GM12878 (cell line): Measurements from ENCODE around the gene TRIM37. TPM values are rescaled to one million over a fixed set of nuclear protein-coding genes. Genes with fewer than 3 reads are reported as not detected.

Experiments
- CBX3 ChIP-seq: fragments of 200-600 bp; sonication (generic); IDR thresholded peaks from 2 replicates; pipeline ENCODE4 v1.6.1; 2016; ENCODE audit warnings: low read depth, borderline replicate concordance
- EGR1 ChIP-seq, 2 experiments: IDR thresholded peaks; 1 replicate in 1 of 2; 2 replicates in 1 of 2; pipeline ENCODE4 v1.6.1; 2011 to 2012; ENCODE audit warnings: low read depth in 2 of 2, low read length in 2 of 2, borderline replicate concordance in 1 of 2, mild to moderate bottlenecking in 1 of 2, moderate library complexity in 1 of 2
- HDAC2 ChIP-seq: fragments of 200-600 bp; sonication (generic); IDR thresholded peaks from 2 replicates; pipeline ENCODE4 v1.6.1; 2017
- LARP7 ChIP-seq: fragments of 450-650 bp; IDR thresholded peaks from 2 replicates; pipeline ENCODE4 v1.6.1; 2017; ENCODE audit warnings: mild to moderate bottlenecking
- MTA2 ChIP-seq: fragments of 450-650 bp; IDR thresholded peaks from 2 replicates; pipeline ENCODE4 v1.6.1; 2016; ENCODE audit warnings: low read depth, mild to moderate bottlenecking, moderate library complexity
- NFYA ChIP-seq: IDR thresholded peaks from 2 replicates; pipeline ENCODE4 v1.6.1; 2011; ENCODE audit warnings: low read depth, mild to moderate bottlenecking, low read length, improper control_type of control experiment, borderline replicate concordance
- NFYB ChIP-seq: IDR thresholded peaks from 2 replicates; pipeline ENCODE4 v1.6.1; 2011; ENCODE audit warnings: low read depth, mild to moderate bottlenecking, low read length, improper control_type of control experiment, moderate library complexity; ENCODE audit not compliant: insufficient read depth
- NR2F1 ChIP-seq: fragments of 450-650 bp; conservative IDR thresholded peaks from 2 replicates; pipeline ENCODE4 v1.6.1; 2017; ENCODE audit warnings: mild to moderate bottlenecking
- NRF1 ChIP-seq: conservative IDR thresholded peaks from 2 replicates; pipeline ENCODE4 v1.6.1; 2011; ENCODE audit warnings: mild to moderate bottlenecking, low read depth, low read length, improper control_type of control experiment
- SREBF1 ChIP-seq: IDR thresholded peaks from 2 replicates; pipeline ENCODE4 v1.6.1; 2012; ENCODE audit warnings: mild to moderate bottlenecking, low read length
- SUPT20H ChIP-seq: IDR thresholded peaks from 2 replicates; pipeline ENCODE4 v1.6.1; 2011; ENCODE audit warnings: low read depth, mild to moderate bottlenecking, low read length, moderate library complexity, borderline replicate concordance; ENCODE audit not compliant: control insufficient read depth
- YBX1 ChIP-seq: fragments of 450-650 bp; IDR thresholded peaks from 2 replicates; pipeline ENCODE4 v1.6.1; 2016; ENCODE audit warnings: antibody characterized with exemption
- ZNF24 ChIP-seq: fragments of 450-650 bp; IDR thresholded peaks from 2 replicates; pipeline ENCODE4 v1.6.1; 2017; ENCODE audit warnings: antibody characterized with exemption, mild to moderate bottlenecking
- polyA plus RNA-seq, 11 experiments: library from polyadenylated mRNA; depleted of rRNA in 4 of 11; unstranded in 6 of 11; stranded (reverse) in 5 of 11; fragments of >200 nt; fragmentation: Nextera tagmentation in 4 of 11; fragmentation: Illumina TruSeq in 1 of 11; extraction: Ambion mirVana in 4 of 11; extraction: Trizol in 1 of 11; gene quantifications; 1 replicate in 1 of 11; 2 replicates in 10 of 11; pipeline versions ENCODE4 v1.2.1 to v1.2.3, GENCODE V29; 2011 to 2016; ENCODE audit warnings: inconsistent platforms in 2 of 11, missing spikeins in 2 of 11, low read depth in 1 of 11
- total RNA-seq, 4 experiments: library from RNA; depleted of rRNA in 3 of 4; stranded (reverse); fragments of >200 nt in 3 of 4; fragmentation: Illumina TruSeq in 1 of 4; extraction: Trizol in 1 of 4; gene quantifications; 2 replicates each; pipeline versions ENCODE4 v1.2.1 to v1.2.3, GENCODE V29; 2013 to 2021
- TF ChIP-seq, protein P1 (sequence below): IDR thresholded peaks from 2 replicates; pipeline ENCODE4 v1.6.1; 2012; ENCODE audit warnings: mild to moderate bottlenecking, low read depth, low read length
- TF ChIP-seq, protein P2 (sequence below): fragments of 450-650 bp; conservative IDR thresholded peaks from 2 replicates; pipeline ENCODE4 v1.6.1; 2017; ENCODE audit warnings: mild to moderate bottlenecking, moderate library complexity
- TF ChIP-seq, protein P3 (sequence below): IDR thresholded peaks from 2 replicates; pipeline ENCODE4 v1.6.1; 2011; ENCODE audit warnings: mild to moderate bottlenecking, low read depth, low read length, moderate library complexity; ENCODE audit not compliant: insufficient replicate concordance
- TF ChIP-seq, protein P4 (sequence below): IDR thresholded peaks from 2 replicates; pipeline ENCODE4 v1.6.1; 2012; ENCODE audit warnings: improper control_type of control experiment, low read depth, low read length; ENCODE audit not compliant: insufficient replicate concordance

TRIM37 gene
- total and polyA plus RNA-seq, 10 of the 15 experiments (the other 5 are each of a cell fraction or from before 2014, with no cell fraction given) = 4.8 to 20.6 (median 18.1) TPM

DNA sequence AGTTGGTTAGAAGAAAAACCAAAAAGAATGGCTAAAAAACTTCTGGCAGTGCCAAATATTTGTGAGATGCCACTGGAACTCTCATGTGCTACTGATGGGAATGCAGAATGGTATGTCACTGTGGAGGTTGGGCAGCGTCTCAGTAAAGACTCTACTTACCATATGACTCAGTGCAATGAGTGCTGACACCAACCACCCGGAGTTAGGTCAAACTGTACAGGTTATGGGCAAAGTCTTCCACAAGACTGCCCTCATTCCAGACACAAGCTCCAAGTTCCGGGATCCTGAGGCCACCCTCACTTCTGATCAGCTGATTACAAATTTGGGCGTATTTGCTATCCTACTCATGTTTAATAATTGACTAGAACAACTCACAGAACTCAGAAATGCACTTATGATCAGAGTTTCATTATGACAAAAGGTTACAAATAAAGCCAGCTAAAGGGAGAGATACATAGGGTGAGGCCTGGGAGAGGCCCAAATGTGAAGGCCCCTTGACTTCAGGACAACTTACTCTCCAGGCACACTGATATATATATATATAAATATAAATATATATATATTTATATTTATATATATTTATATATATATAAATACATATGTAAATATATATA, 114.9 kb downstream of the TRIM37 start (continued):
- TF ChIP-seq, protein P1, sequence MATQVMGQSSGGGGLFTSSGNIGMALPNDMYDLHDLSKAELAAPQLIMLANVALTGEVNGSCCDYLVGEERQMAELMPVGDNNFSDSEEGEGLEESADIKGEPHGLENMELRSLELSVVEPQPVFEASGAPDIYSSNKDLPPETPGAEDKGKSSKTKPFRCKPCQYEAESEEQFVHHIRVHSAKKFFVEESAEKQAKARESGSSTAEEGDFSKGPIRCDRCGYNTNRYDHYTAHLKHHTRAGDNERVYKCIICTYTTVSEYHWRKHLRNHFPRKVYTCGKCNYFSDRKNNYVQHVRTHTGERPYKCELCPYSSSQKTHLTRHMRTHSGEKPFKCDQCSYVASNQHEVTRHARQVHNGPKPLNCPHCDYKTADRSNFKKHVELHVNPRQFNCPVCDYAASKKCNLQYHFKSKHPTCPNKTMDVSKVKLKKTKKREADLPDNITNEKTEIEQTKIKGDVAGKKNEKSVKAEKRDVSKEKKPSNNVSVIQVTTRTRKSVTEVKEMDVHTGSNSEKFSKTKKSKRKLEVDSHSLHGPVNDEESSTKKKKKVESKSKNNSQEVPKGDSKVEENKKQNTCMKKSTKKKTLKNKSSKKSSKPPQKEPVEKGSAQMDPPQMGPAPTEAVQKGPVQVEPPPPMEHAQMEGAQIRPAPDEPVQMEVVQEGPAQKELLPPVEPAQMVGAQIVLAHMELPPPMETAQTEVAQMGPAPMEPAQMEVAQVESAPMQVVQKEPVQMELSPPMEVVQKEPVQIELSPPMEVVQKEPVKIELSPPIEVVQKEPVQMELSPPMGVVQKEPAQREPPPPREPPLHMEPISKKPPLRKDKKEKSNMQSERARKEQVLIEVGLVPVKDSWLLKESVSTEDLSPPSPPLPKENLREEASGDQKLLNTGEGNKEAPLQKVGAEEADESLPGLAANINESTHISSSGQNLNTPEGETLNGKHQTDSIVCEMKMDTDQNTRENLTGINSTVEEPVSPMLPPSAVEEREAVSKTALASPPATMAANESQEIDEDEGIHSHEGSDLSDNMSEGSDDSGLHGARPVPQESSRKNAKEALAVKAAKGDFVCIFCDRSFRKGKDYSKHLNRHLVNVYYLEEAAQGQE = no peak
- no peak for TF ChIP-seq SUPT20H
- TF ChIP-seq YBX1 = no peak
- TF ChIP-seq, protein P2, sequence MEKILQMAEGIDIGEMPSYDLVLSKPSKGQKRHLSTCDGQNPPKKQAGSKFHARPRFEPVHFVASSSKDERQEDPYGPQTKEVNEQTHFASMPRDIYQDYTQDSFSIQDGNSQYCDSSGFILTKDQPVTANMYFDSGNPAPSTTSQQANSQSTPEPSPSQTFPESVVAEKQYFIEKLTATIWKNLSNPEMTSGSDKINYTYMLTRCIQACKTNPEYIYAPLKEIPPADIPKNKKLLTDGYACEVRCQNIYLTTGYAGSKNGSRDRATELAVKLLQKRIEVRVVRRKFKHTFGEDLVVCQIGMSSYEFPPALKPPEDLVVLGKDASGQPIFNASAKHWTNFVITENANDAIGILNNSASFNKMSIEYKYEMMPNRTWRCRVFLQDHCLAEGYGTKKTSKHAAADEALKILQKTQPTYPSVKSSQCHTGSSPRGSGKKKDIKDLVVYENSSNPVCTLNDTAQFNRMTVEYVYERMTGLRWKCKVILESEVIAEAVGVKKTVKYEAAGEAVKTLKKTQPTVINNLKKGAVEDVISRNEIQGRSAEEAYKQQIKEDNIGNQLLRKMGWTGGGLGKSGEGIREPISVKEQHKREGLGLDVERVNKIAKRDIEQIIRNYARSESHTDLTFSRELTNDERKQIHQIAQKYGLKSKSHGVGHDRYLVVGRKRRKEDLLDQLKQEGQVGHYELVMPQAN = 0 out of 2 replicates have a peak, but pooled peaks have one; percentile 23
- no peak for TF ChIP-seq ZNF24
- TF ChIP-seq HDAC2 = no peak
- no peak; the same call in 1 of the 2 replicates for TF ChIP-seq NR2F1
- TF ChIP-seq SREBF1 = no peak
- TF ChIP-seq MTA2 = peak; percentile 60; the same call in 1 of the 2 replicates
- TF ChIP-seq, protein P3, sequence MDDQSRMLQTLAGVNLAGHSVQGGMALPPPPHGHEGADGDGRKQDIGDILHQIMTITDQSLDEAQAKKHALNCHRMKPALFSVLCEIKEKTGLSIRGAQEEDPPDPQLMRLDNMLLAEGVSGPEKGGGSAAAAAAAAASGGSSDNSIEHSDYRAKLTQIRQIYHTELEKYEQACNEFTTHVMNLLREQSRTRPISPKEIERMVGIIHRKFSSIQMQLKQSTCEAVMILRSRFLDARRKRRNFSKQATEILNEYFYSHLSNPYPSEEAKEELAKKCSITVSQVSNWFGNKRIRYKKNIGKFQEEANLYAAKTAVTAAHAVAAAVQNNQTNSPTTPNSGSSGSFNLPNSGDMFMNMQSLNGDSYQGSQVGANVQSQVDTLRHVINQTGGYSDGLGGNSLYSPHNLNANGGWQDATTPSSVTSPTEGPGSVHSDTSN = no peak
- TF ChIP-seq LARP7 = no peak
- TF ChIP-seq CBX3 = no peak
- TF ChIP-seq EGR1 (IDR thresholded peaks at IDR 0.05; ENCODE audit: borderline replicate concordance in 1 of 2, low read depth in 2 of 2, low read length in 2 of 2) = no peak
- no peak for TF ChIP-seq NRF1
- no peak for TF ChIP-seq NFYA
- TF ChIP-seq, protein P4, sequence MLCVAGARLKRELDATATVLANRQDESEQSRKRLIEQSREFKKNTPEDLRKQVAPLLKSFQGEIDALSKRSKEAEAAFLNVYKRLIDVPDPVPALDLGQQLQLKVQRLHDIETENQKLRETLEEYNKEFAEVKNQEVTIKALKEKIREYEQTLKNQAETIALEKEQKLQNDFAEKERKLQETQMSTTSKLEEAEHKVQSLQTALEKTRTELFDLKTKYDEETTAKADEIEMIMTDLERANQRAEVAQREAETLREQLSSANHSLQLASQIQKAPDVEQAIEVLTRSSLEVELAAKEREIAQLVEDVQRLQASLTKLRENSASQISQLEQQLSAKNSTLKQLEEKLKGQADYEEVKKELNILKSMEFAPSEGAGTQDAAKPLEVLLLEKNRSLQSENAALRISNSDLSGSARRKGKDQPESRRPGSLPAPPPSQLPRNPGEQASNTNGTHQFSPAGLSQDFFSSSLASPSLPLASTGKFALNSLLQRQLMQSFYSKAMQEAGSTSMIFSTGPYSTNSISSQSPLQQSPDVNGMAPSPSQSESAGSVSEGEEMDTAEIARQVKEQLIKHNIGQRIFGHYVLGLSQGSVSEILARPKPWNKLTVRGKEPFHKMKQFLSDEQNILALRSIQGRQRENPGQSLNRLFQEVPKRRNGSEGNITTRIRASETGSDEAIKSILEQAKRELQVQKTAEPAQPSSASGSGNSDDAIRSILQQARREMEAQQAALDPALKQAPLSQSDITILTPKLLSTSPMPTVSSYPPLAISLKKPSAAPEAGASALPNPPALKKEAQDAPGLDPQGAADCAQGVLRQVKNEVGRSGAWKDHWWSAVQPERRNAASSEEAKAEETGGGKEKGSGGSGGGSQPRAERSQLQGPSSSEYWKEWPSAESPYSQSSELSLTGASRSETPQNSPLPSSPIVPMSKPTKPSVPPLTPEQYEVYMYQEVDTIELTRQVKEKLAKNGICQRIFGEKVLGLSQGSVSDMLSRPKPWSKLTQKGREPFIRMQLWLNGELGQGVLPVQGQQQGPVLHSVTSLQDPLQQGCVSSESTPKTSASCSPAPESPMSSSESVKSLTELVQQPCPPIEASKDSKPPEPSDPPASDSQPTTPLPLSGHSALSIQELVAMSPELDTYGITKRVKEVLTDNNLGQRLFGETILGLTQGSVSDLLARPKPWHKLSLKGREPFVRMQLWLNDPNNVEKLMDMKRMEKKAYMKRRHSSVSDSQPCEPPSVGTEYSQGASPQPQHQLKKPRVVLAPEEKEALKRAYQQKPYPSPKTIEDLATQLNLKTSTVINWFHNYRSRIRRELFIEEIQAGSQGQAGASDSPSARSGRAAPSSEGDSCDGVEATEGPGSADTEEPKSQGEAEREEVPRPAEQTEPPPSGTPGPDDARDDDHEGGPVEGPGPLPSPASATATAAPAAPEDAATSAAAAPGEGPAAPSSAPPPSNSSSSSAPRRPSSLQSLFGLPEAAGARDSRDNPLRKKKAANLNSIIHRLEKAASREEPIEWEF = no peak
- TF ChIP-seq NFYB = no peak
